ENCODE data around the gene QRFP. TPM values are rescaled to one million over a fixed set of nuclear protein-coding genes. Genes with fewer than 3 reads are reported as not detected.

Gene QRFP
- total RNA-seq, 2 donors from 2014 or later = not detected

Other genes starting within 250 kb of the QRFP start
- not detected for gene PRDM12, start 232.2 kb downstream of the QRFP start, total RNA-seq
- gene EXOSC2, start 203.0 kb downstream of the QRFP start, total RNA-seq = 10 to 100 TPM; 44.0 to 54.3 TPM
- gene ABL1, start 61.6 kb downstream of the QRFP start, total RNA-seq = 10 to 100 TPM; 34.9 to 35.8 TPM
- not detected for gene FIBCD1, start 42.4 kb upstream of the QRFP start, total RNA-seq
- under 1 TPM; 0.47 to 0.50 TPM for gene LAMC3, start 112.4 kb upstream of the QRFP start, total RNA-seq
- gene AIF1L, start 199.7 kb upstream of the QRFP start, total RNA-seq = under 1 TPM in 1 of 2 donors, not detected in 1; 0.22 TPM
- 100 to 1,000 TPM; 105 to 107 TPM for gene NUP214, start 228.8 kb upstream of the QRFP start, total RNA-seq